ENCODE data around the gene RANBP3. TPM values are rescaled to one million over a fixed set of nuclear protein-coding genes. Genes with fewer than 3 reads are reported as not detected.

The RANBP3 gene
- total and polyA plus RNA-seq, 2 experiments from 2014 or later = 40.2 to 98.3 TPM

GRCh38 chr19:5995606-5996005 lies 17.7 kb upstream of the RANBP3 start:
- Histone ChIP-seq H3K4me1 (ENCODE audit: insufficient read depth) (no peaks in the 10 kb centered on the region), H3K9me2 (ENCODE audit: insufficient read depth) (no peaks in the 10 kb centered on the region), H3K27me3 (ENCODE audit: insufficient read depth) (no peaks in the 10 kb centered on the region), H3K36me3 (ENCODE audit: insufficient read depth) (no peaks in the 10 kb centered on the region), H3K4me2 (no peak overlapping the region), H3F3A (replicated peaks; ENCODE audit: low read depth) (0 out of 2 replicates have a peak, but pooled peaks cover 2% of the 10 kb centered on the region), H4K20me1 (replicated peaks; ENCODE audit: insufficient read depth) (no peaks in the 10 kb centered on the region), H2AFZ (no peak overlapping the region), H3K27ac (ENCODE audit: low read depth) (no peak overlapping the region), H3K79me2 (replicated peaks; ENCODE audit: insufficient read depth) (no peaks in the 10 kb centered on the region), H3K4me3 (no peak overlapping the region)
- Mint-ChIP-seq H3K27me3 (ENCODE audit: insufficient read depth, low read depth, poor library complexity) (peaks cover 18% of the 10 kb centered on the region), H3K36me3 (ENCODE audit: low read depth) (peaks cover 3% of the 10 kb centered on the region; the same call in 1 of the 3 replicates), H3K4me1 (no peaks in the 10 kb centered on the region; the same call in 2 of the 3 replicates), H3K27ac (no peak overlapping the region), H3K9me3 (peaks cover 6% of the 10 kb centered on the region), H3K4me3 (no peak overlapping the region)
- no peak for ATAC-seq
- no peak for DNase-seq (ENCODE audit: low spot score)
- no peak for TF ChIP-seq JUNB (IDR thresholded peaks at IDR 0.05; ENCODE audit: unreplicated experiment)

DNA sequence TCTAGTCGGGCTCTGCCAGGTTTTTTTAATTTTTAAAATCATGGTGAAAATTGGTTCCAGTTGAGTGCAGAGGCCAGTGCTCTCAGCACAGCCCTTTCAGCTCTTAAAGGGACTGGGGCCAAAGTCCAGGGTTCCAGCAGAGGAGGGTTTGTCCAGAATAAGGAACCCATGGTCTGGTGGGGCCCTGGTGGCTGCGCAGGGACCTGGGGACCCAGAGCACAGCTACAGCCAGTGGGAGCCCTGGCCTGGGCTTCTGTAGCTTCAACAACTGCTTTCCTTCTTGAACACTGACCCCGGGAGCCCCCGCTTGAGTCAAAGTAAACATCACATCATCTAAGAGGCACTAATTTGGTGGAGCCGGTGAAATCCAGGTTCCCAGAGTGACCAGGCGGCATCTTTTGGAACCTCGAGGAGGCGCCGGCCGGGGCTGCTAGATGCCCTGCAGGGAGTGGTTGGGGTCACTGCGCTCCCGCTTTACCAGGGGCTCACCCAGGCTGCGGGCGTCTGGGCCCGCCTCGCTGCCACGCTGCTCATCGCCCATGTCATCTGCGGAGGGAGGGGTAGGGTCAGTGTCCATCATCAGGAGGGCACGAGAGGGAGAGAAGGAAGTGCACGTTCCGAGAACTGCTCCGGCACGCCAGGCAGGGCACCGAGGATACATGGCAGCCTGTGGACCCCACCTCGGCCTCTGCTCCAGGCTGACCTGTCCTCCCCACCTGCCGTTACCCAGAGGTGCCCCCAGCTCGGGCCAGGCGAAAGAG lies 16.6 kb upstream of the RANBP3 start:
- Histone ChIP-seq H4K20me1 (replicated peaks; ENCODE audit: insufficient read depth) (no peaks in the 10 kb centered on the region), H3K27ac (ENCODE audit: low read depth) (no peak overlapping the region), H2AFZ (no peak overlapping the region), H3K36me3 (ENCODE audit: insufficient read depth) (no peaks in the 10 kb centered on the region), H3K4me1 (ENCODE audit: insufficient read depth) (no peaks in the 10 kb centered on the region; the same call in 1 of the 2 replicates), H3K4me2 (no peak overlapping the region), H3K4me3 (no peak overlapping the region), H3K27me3 (ENCODE audit: insufficient read depth) (no peaks in the 10 kb centered on the region), H3K79me2 (replicated peaks; ENCODE audit: insufficient read depth) (no peaks in the 10 kb centered on the region), H3F3A (replicated peaks; ENCODE audit: low read depth) (0 out of 2 replicates have a peak, but pooled peaks cover 2% of the 10 kb centered on the region), H3K9me2 (ENCODE audit: insufficient read depth) (no peaks in the 10 kb centered on the region)
- Mint-ChIP-seq H3K27ac (no peak overlapping the region), H3K4me1 (peaks cover 5% of the 10 kb centered on the region), H3K4me3 (no peak overlapping the region), H3K9me3 (peaks cover 2% of the 10 kb centered on the region), H3K27me3 (ENCODE audit: insufficient read depth, low read depth, poor library complexity) (peaks cover 18% of the 10 kb centered on the region), H3K36me3 (ENCODE audit: low read depth) (peaks cover 2% of the 10 kb centered on the region; the same call in 2 of the 3 replicates)
- no peak for DNase-seq (ENCODE audit: low spot score)
- ATAC-seq = no peak
- TF ChIP-seq, protein P1, sequence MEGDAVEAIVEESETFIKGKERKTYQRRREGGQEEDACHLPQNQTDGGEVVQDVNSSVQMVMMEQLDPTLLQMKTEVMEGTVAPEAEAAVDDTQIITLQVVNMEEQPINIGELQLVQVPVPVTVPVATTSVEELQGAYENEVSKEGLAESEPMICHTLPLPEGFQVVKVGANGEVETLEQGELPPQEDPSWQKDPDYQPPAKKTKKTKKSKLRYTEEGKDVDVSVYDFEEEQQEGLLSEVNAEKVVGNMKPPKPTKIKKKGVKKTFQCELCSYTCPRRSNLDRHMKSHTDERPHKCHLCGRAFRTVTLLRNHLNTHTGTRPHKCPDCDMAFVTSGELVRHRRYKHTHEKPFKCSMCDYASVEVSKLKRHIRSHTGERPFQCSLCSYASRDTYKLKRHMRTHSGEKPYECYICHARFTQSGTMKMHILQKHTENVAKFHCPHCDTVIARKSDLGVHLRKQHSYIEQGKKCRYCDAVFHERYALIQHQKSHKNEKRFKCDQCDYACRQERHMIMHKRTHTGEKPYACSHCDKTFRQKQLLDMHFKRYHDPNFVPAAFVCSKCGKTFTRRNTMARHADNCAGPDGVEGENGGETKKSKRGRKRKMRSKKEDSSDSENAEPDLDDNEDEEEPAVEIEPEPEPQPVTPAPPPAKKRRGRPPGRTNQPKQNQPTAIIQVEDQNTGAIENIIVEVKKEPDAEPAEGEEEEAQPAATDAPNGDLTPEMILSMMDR (conservative IDR thresholded peaks at IDR 0.05; ENCODE audit: low read depth in 2 of 2) = no peak
- TF ChIP-seq CREB1 (CRISPR knock-in tag; IDR thresholded peaks at IDR 0.05; ENCODE audit: low read depth) (no peak), STAT1 (IDR thresholded peaks at IDR 0.05; ENCODE audit: unreplicated experiment) (no peak), ETS1 (IDR thresholded peaks at IDR 0.05) (no peak), EZH2 (IDR thresholded peaks at IDR 0.05; ENCODE audit: low read depth, unreplicated experiment) (no peak), EZH2phosphoT487 (IDR thresholded peaks at IDR 0.05; ENCODE audit: unreplicated experiment) (no peak), ZNF462 (CRISPR knock-in tag; IDR thresholded peaks at IDR 0.05) (no peak)
